Right atrium auricular region (tissue), 2 donors: ENCODE measurements around the gene CDCP1. TPM values are rescaled to one million over a fixed set of nuclear protein-coding genes. Genes with fewer than 3 reads are reported as not detected.
"Not testable (repeated sequence)": the region's sequence is repeated elsewhere in the genome, so short reads cannot be mapped to it uniquely, and the experiment has no call there.

Experiments
- DNase-seq: peaks from one replicate; pipeline ENCODE4 v3.0.0-alpha.2; 2019; ENCODE audit warnings: low spot score
- H3K27ac ChIP-seq, 2 donors: fragments of 200-600 bp; sonication (generic); 1 replicate in 1 of 2; 2 replicates in 1 of 2; pipeline ENCODE4 v1.5.1; 2016 to 2019
- H3K27me3 ChIP-seq, 2 donors: fragments of 200-600 bp; sonication (generic); one replicate each; pipeline versions ENCODE4 v1.5.1 to v1.6.0; 2017 to 2019
- H3K36me3 ChIP-seq: fragments of 200-600 bp; sonication (generic); one replicate; pipeline ENCODE4 v1.5.1; 2016
- H3K4me1 ChIP-seq, 2 donors: fragments of 200-600 bp; sonication (generic); one replicate each; pipeline versions ENCODE4 v1.5.1 to v1.6.0; 2017 to 2019
- H3K4me3 ChIP-seq, 2 donors: fragments of 200-600 bp; sonication (generic); 1 replicate in 1 of 2; 2 replicates in 1 of 2; pipeline ENCODE4 v1.5.1; 2017 to 2019; ENCODE audit warnings: mild to moderate bottlenecking in 1 of 2, moderate library complexity in 1 of 2
- H3K9me3 ChIP-seq, 2 donors: fragments of 200-600 bp; sonication (generic); one replicate each; pipeline ENCODE4 v1.5.1; 2019
- CTCF ChIP-seq, 2 donors: fragments of 200-600 bp; sonication (generic); IDR thresholded peaks; one replicate each; pipeline ENCODE4 v1.5.1; 2019; ENCODE audit warnings: antibody characterized with exemption in 2 of 2
- total RNA-seq, 2 donors: library from RNA; depleted of rRNA; stranded (reverse); fragments of >200 nt; gene quantifications; one replicate each; pipeline ENCODE4 v1.1.0, GENCODE V29; 2016

CDCP1 gene
- total RNA-seq, 2 donors from 2014 or later = 0.48 to 2.8 TPM

- Histone ChIP-seq H3K27ac (no peak overlapping the region), H3K9me3 (peaks cover 4 to 8% of the 10 kb centered on the region in 2 donors), H3K4me1 (peaks cover 0 to 2% of the 10 kb centered on the region in 2 donors), H3K27me3 (peaks cover 0 to 6% of the 10 kb centered on the region in 2 donors), H3K36me3 (no peaks in the 10 kb centered on the region), H3K4me3 (no peak overlapping the region)
- no peak for TF ChIP-seq CTCF (IDR thresholded peaks at IDR 0.05)
- no peak for DNase-seq
Observed at GRCh38 chr3:45151100-45151499, 4.9 kb upstream of the CDCP1 start.

GRCh38 chr3:45148921-45149320 is 2.7 kb upstream of the CDCP1 start:
- no peak for TF ChIP-seq CTCF (IDR thresholded peaks at IDR 0.05)
- DNase-seq = no peak
- no peak overlapping the region for H3K27ac ChIP-seq

GRCh38 chr3:45145223-45145622 is 955 bp downstream of the CDCP1 start:
- DNase-seq = no peak
- Histone ChIP-seq H3K27ac (no peak overlapping the region), H3K27me3 (peaks cover 0 to 16% of the 10 kb centered on the region in 2 donors), H3K4me1 (peaks cover 0 to 12% of the 10 kb centered on the region in 2 donors), H3K36me3 (no peaks in the 10 kb centered on the region), H3K9me3 (no peaks in the 10 kb centered on the region), H3K4me3 (peak overlapping the region in 1 of 2 donors; percentile 44)
- no peak for TF ChIP-seq CTCF (IDR thresholded peaks at IDR 0.05)

More at GRCh38 chr3:45148921-45149320, 2.7 kb upstream of the CDCP1 start:
- Histone ChIP-seq H3K27me3 (peaks cover 0 to 16% of the 10 kb centered on the region in 2 donors), H3K4me1 (peaks cover 0 to 12% of the 10 kb centered on the region in 2 donors), H3K4me3 (no peak overlapping the region), H3K36me3 (no peaks in the 10 kb centered on the region), H3K9me3 (peaks cover 4 to 8% of the 10 kb centered on the region in 2 donors)

GRCh38 chr3:45143673-45144671 is 2.2 kb downstream of the CDCP1 start:
- Histone ChIP-seq H3K36me3 (no peaks in the 10 kb centered on the region), H3K27ac (no peak overlapping the region)
- TF ChIP-seq CTCF (IDR thresholded peaks at IDR 0.05) = no peak

GRCh38 chr3:45140770-45141155 is 5.4 kb downstream of the CDCP1 start:
- H3K27ac ChIP-seq, H3K27me3 ChIP-seq, H3K9me3 ChIP-seq, H3K4me3 ChIP-seq, H3K36me3 ChIP-seq, DNase-seq: not testable (repeated sequence)
- H3K4me1 ChIP-seq = peaks cover 0 to 16% of the 10 kb centered on the region in 2 donors

More at GRCh38 chr3:45143673-45144671, 2.2 kb downstream of the CDCP1 start:
- no peaks in the 10 kb centered on the region for H3K9me3 ChIP-seq
- peaks cover 0 to 18% of the 10 kb centered on the region in 2 donors for H3K4me1 ChIP-seq
- H3K4me3 ChIP-seq = no peak overlapping the region
- H3K27me3 ChIP-seq = peaks cover 0 to 16% of the 10 kb centered on the region in 2 donors
- DNase-seq = no peak

- Histone ChIP-seq H3K27ac (no peak overlapping the region), H3K9me3 (no peaks in the 10 kb centered on the region), H3K36me3 (no peaks in the 10 kb centered on the region), H3K27me3 (peaks cover 0 to 2% of the 10 kb centered on the region in 2 donors), H3K4me3 (no peak overlapping the region), H3K4me1 (peaks cover 0 to 11% of the 10 kb centered on the region in 2 donors)
- no peak for DNase-seq
- TF ChIP-seq CTCF (IDR thresholded peaks at IDR 0.05) = no peak
Observed at GRCh38 chr3:45140141-45140769, 5.9 kb downstream of the CDCP1 start.
